Neuronal stem cell (in vitro differentiated cells): ENCODE measurements around the gene WDPCP.
"Not testable (repeated sequence)": the region's sequence is repeated elsewhere in the genome, so short reads cannot be mapped to it uniquely, and the experiment has no call there.

Source experiments
- DNase-seq: peaks from one replicate; pipeline ENCODE4 v3.0.0-alpha.2; 2013; ENCODE audit warnings: low spot score
- H2AFZ ChIP-seq: one replicate; pipeline ENCODE4 v1.6.1; 2013; ENCODE audit warnings: mild to moderate bottlenecking, low read length, inconsistent platforms
- H2AK5ac ChIP-seq: 2 replicates; pipeline ENCODE4 v1.6.1; 2013; ENCODE audit warnings: low read depth, mild to moderate bottlenecking, inconsistent platforms, low read length, moderate library complexity, mixed read lengths
- H2BK120ac ChIP-seq: 2 replicates; pipeline ENCODE4 v1.6.1; 2013; ENCODE audit warnings: low read depth, mild to moderate bottlenecking, inconsistent platforms, low read length, moderate library complexity, mixed read lengths
- H2BK12ac ChIP-seq: one replicate; pipeline ENCODE4 v1.6.1; 2013; ENCODE audit warnings: low read length, inconsistent platforms
- H2BK15ac ChIP-seq: 2 replicates; pipeline ENCODE4 v1.6.1; 2013; ENCODE audit warnings: mild to moderate bottlenecking, low read length, inconsistent platforms, mixed read lengths
- H2BK5ac ChIP-seq: one replicate; pipeline ENCODE4 v1.6.1; 2013; ENCODE audit warnings: inconsistent platforms, mild to moderate bottlenecking, low read length, moderate library complexity
- H3K14ac ChIP-seq: one replicate; pipeline ENCODE4 v1.6.1; 2013; ENCODE audit warnings: low read length, inconsistent platforms
- H3K18ac ChIP-seq: 2 replicates; pipeline ENCODE4 v1.6.1; 2013; ENCODE audit warnings: low read length, inconsistent platforms
- H3K23ac ChIP-seq: 2 replicates; pipeline ENCODE4 v1.6.1; 2013; ENCODE audit warnings: low read depth, mild to moderate bottlenecking, mixed read lengths, low read length, inconsistent platforms; ENCODE audit not compliant: poor library complexity
- H3K27ac ChIP-seq: replicated peaks from 3 replicates; pipeline ENCODE4 v1.5.1; 2013; ENCODE audit warnings: low read length, inconsistent platforms
- H3K27me3 ChIP-seq, 3 experiments: 2 replicates each; pipeline ENCODE4 v1.6.1; 2013; ENCODE audit warnings: low read length in 3 of 3, mild to moderate bottlenecking in 2 of 3, inconsistent platforms in 1 of 3, low read depth in 1 of 3, mixed read lengths in 1 of 3, moderate library complexity in 1 of 3; ENCODE audit not compliant: control insufficient read depth in 3 of 3, insufficient read depth in 3 of 3
- H3K36me3 ChIP-seq, 2 donors: replicated peaks in 1 of 2; 2 replicates each; pipeline ENCODE4 v1.6.1; 2013; ENCODE audit warnings: low read length in 2 of 2; ENCODE audit not compliant: control insufficient read depth in 2 of 2, insufficient read depth in 2 of 2
- H3K4ac ChIP-seq: 2 replicates; pipeline ENCODE4 v1.6.1; 2013; ENCODE audit warnings: inconsistent platforms, mild to moderate bottlenecking, low read length, moderate library complexity
- H3K4me1 ChIP-seq, 2 donors: 1 replicate in 1 of 2; 2 replicates in 1 of 2; pipeline ENCODE4 v1.6.1; 2013; ENCODE audit warnings: low read length in 2 of 2, low read depth in 1 of 2; ENCODE audit not compliant: control insufficient read depth in 2 of 2, insufficient read depth in 1 of 2
- H3K4me2 ChIP-seq: one replicate; pipeline ENCODE4 v1.6.1; 2013; ENCODE audit warnings: mild to moderate bottlenecking, low read length, inconsistent platforms; ENCODE audit not compliant: insufficient read depth, poor library complexity, severe bottlenecking
- H3K4me3 ChIP-seq, 2 donors: 2 replicates each; pipeline ENCODE4 v1.5.1; 2013; ENCODE audit warnings: low read length in 2 of 2, mild to moderate bottlenecking in 2 of 2, inconsistent platforms in 1 of 2, moderate library complexity in 1 of 2
- H3K79me1 ChIP-seq: one replicate; pipeline ENCODE4 v1.6.1; 2013; ENCODE audit warnings: low read depth, mild to moderate bottlenecking, inconsistent platforms, low read length, moderate library complexity
- H3K9ac ChIP-seq: one replicate; pipeline ENCODE4 v1.6.1; 2013; ENCODE audit warnings: mild to moderate bottlenecking, low read depth, low read length, inconsistent platforms; ENCODE audit not compliant: poor library complexity
- H3K9me3 ChIP-seq, 2 donors: replicated peaks in 1 of 2; 2 replicates each; pipeline versions ENCODE3 to v1.6.1; 2013; ENCODE audit warnings: low read length in 2 of 2, mild to moderate bottlenecking in 2 of 2, inconsistent platforms in 1 of 2, low read depth in 1 of 2, mixed read lengths in 1 of 2, moderate library complexity in 1 of 2; ENCODE audit not compliant: control insufficient read depth in 2 of 2, insufficient read depth in 1 of 2
- H4K8ac ChIP-seq: one replicate; pipeline ENCODE4 v1.6.1; 2013; ENCODE audit warnings: low read depth, mild to moderate bottlenecking, inconsistent platforms, low read length, moderate library complexity
- H4K91ac ChIP-seq: one replicate; pipeline ENCODE4 v1.6.1; 2013; ENCODE audit warnings: low read length, low read depth, mild to moderate bottlenecking, inconsistent platforms; ENCODE audit not compliant: poor library complexity
- WGBS, 2 donors: extraction: QIAGEN DNeasy Blood & Tissue Kit; methylation state at CpG; one replicate each; pipeline ENCODE4 v1.1.7; 2013; ENCODE audit warnings: missing lambda C conversion rate in 2 of 2, mixed read lengths in 1 of 2; ENCODE audit not compliant: insufficient read length in 2 of 2, insufficient replicate concordance in 1 of 2; ENCODE audit errors: extremely low coverage in 2 of 2; 5-methylcytosine and 5-hydroxymethylcytosine counted together

WDPCP gene

GRCh38 chr2:63403820-63404219 lies 184.5 kb downstream of the WDPCP start:
- Histone ChIP-seq H3K27ac (no peak overlapping the region), H2BK5ac (no peak overlapping the region), H3K4me3 (no peak overlapping the region), H4K8ac (no peak overlapping the region), H3K4me2 (no peak overlapping the region), H3K23ac (no peak overlapping the region), H3K4me1 (peaks cover 0 to 2% of the 10 kb centered on the region in 2 donors), H2BK15ac (no peak overlapping the region), H4K91ac (no peak overlapping the region), H3K18ac (no peak overlapping the region), H3K14ac (no peak overlapping the region), H2AK5ac (no peak overlapping the region), H3K79me1 (no peaks in the 10 kb centered on the region), H3K9me3 (no peaks in the 10 kb centered on the region), H2BK12ac (no peak overlapping the region), H2BK120ac (no peak overlapping the region), H3K4ac (no peak overlapping the region), H2AFZ (no peak overlapping the region), H3K27me3 (no peaks in the 10 kb centered on the region), H3K9ac (no peak overlapping the region), H3K36me3 (peaks cover 0 to 2% of the 10 kb centered on the region in 2 donors)
- DNase-seq: no peak

GRCh38 chr2:63402889-63403288 lies 185.4 kb downstream of the WDPCP start:
- not testable (repeated sequence) for H3K27me3 ChIP-seq, DNase-seq, H2AFZ ChIP-seq, H3K4ac ChIP-seq, H4K8ac ChIP-seq, H3K9me3 ChIP-seq, H3K4me3 ChIP-seq, H3K79me1 ChIP-seq, H3K4me1 ChIP-seq, H2BK12ac ChIP-seq, H3K23ac ChIP-seq, H3K9ac ChIP-seq, H4K91ac ChIP-seq, H2BK120ac ChIP-seq, H2BK15ac ChIP-seq, H3K4me2 ChIP-seq, H3K27ac ChIP-seq, H3K18ac ChIP-seq, H2BK5ac ChIP-seq, H3K36me3 ChIP-seq, H2AK5ac ChIP-seq, H3K14ac ChIP-seq
- WGBS, 2 donors: no CpG with 5 or more reads among the region's 3 CpGs

GRCh38 chr2:63399156-63399555 lies 189.1 kb downstream of the WDPCP start:
- no peak overlapping the region for H3K4me3 ChIP-seq
- no peak overlapping the region for H2BK5ac ChIP-seq
- H3K79me1 ChIP-seq: no peaks in the 10 kb centered on the region
- H3K4me2 ChIP-seq: no peak overlapping the region
- no peak overlapping the region for H3K18ac ChIP-seq
- H4K8ac ChIP-seq: no peak overlapping the region
- H3K4me1 ChIP-seq: no peaks in the 10 kb centered on the region
- no peak overlapping the region for H2BK15ac ChIP-seq
- H3K27ac ChIP-seq: no peak overlapping the region
- no peak overlapping the region for H3K23ac ChIP-seq
- H3K27me3 ChIP-seq: no peaks in the 10 kb centered on the region
- H2AK5ac ChIP-seq: no peak overlapping the region
- no peaks in the 10 kb centered on the region for H3K36me3 ChIP-seq
- no peak overlapping the region for H2AFZ ChIP-seq
- H3K9ac ChIP-seq: no peak overlapping the region
- no peak overlapping the region for H3K4ac ChIP-seq
- no peaks in the 10 kb centered on the region for H3K9me3 ChIP-seq
- H3K14ac ChIP-seq: no peak overlapping the region
- no peak for DNase-seq
- H4K91ac ChIP-seq: no peak overlapping the region
- no peak overlapping the region for H2BK120ac ChIP-seq
- H2BK12ac ChIP-seq: no peak overlapping the region

- Histone ChIP-seq H3K18ac (no peak overlapping the region), H2BK120ac (no peak overlapping the region), H3K4me2 (no peak overlapping the region), H3K23ac (no peak overlapping the region), H2AK5ac (no peak overlapping the region), H3K4ac (no peak overlapping the region), H3K4me3 (no peak overlapping the region), H3K79me1 (no peaks in the 10 kb centered on the region), H3K9me3 (no peaks in the 10 kb centered on the region), H3K9ac (no peak overlapping the region), H2BK5ac (no peak overlapping the region), H2BK12ac (no peak overlapping the region), H3K14ac (no peak overlapping the region), H3K27ac (no peak overlapping the region), H3K4me1 (no peaks in the 10 kb centered on the region), H4K8ac (no peak overlapping the region), H2AFZ (no peak overlapping the region), H3K27me3 (no peaks in the 10 kb centered on the region), H4K91ac (no peak overlapping the region), H2BK15ac (no peak overlapping the region), H3K36me3 (no peaks in the 10 kb centered on the region)
- DNase-seq: no peak
- no CpG with 5 or more reads among the region's 4 CpGs for WGBS, 2 donors
These were observed 208.8 kb downstream of the WDPCP start for GRCh38 chr2:63379451-63379850.
